Neuron (in vitro differentiated cells): ENCODE results near the gene STAC.

Source experiments
- H2AFZ ChIP-seq: one replicate; pipeline ENCODE4 v1.6.1; 2013; ENCODE audit warnings: low read depth, mild to moderate bottlenecking, inconsistent platforms, low read length, moderate library complexity
- H3K27me3 ChIP-seq: one replicate; pipeline ENCODE4 v1.6.1; 2013; ENCODE audit warnings: low read length; ENCODE audit not compliant: insufficient read depth
- H3K36me3 ChIP-seq: one replicate; pipeline ENCODE4 v1.6.1; 2013; ENCODE audit warnings: low read length; ENCODE audit not compliant: insufficient read depth
- H3K4me1 ChIP-seq: one replicate; pipeline ENCODE4 v1.6.1; 2013; ENCODE audit warnings: low read length; ENCODE audit not compliant: insufficient read depth
- H3K4me3 ChIP-seq: 2 replicates; pipeline ENCODE4 v1.5.1; 2013; ENCODE audit warnings: mild to moderate bottlenecking, low read length, moderate library complexity
- H3K9me3 ChIP-seq: one replicate; pipeline ENCODE4 v1.6.1; 2013; ENCODE audit warnings: low read length

STAC gene

DNA sequence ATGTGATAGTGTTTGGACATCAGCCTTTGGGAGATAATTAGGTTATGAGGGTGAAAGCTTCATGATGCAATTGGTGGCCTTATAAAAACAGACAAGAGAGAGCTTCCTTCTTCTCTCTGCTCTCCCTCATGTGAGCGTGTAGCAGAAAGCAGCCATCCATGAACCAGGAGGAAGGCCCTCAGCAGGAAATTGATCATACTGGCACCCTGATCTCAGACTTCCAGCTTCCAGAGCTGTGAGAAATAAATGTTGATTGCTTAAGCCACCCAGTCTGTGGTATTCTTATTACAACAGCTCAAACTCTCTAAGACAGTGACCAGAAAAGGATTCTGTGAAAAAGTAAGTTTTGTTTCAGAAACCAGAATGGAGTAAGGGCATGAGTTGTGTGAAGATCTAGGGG lies 13.3 kb downstream of the STAC start:
- no peak overlapping the region for H3K4me3 ChIP-seq

DNA sequence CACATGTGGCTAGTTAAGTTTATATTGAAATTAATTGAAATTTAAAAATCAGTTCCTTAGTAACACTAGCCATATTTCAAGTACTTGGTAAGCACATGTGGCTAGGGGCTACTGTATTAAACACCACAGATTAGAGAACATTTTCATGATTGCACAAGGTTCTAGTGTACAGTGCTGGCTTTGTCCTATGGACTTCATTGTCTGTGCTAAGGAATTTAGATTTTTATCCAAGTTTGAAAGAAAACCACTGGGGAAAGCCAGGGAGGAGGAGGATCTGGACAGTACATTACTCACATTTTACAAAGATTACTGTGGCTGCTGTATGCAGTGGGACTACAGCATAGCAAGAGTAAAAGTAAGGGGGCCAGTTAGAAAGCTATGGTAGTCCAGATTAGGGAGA lies 13.9 kb downstream of the STAC start:
- no peaks in the 10 kb centered on the region for H3K27me3 ChIP-seq
- H3K9me3 ChIP-seq, result no peaks in the 10 kb centered on the region
- no peak overlapping the region for H3K4me3 ChIP-seq
- H3K4me1 ChIP-seq, result no peaks in the 10 kb centered on the region
- no peak overlapping the region for H2AFZ ChIP-seq
- no peaks in the 10 kb centered on the region for H3K36me3 ChIP-seq

More for the DNA sequence above, 13.3 kb downstream of the STAC start:
- H3K27me3 ChIP-seq, result no peaks in the 10 kb centered on the region
- no peak overlapping the region for H2AFZ ChIP-seq
- H3K4me1 ChIP-seq, result no peaks in the 10 kb centered on the region
- no peaks in the 10 kb centered on the region for H3K9me3 ChIP-seq
- H3K36me3 ChIP-seq, result no peaks in the 10 kb centered on the region

- Histone ChIP-seq H3K4me1 (no peaks in the 10 kb centered on the region), H2AFZ (no peak overlapping the region), H3K27me3 (no peaks in the 10 kb centered on the region), H3K4me3 (no peak overlapping the region), H3K36me3 (no peaks in the 10 kb centered on the region), H3K9me3 (no peaks in the 10 kb centered on the region)
These were observed 17.5 kb downstream of the STAC start for GRCh38 chr3:36397841-36398240.

GRCh38 chr3:36399933-36400332 lies 19.6 kb downstream of the STAC start:
- Histone ChIP-seq H3K9me3 (no peaks in the 10 kb centered on the region), H3K27me3 (no peaks in the 10 kb centered on the region), H3K4me1 (no peaks in the 10 kb centered on the region), H3K4me3 (no peak overlapping the region), H2AFZ (no peak overlapping the region), H3K36me3 (no peaks in the 10 kb centered on the region)

DNA sequence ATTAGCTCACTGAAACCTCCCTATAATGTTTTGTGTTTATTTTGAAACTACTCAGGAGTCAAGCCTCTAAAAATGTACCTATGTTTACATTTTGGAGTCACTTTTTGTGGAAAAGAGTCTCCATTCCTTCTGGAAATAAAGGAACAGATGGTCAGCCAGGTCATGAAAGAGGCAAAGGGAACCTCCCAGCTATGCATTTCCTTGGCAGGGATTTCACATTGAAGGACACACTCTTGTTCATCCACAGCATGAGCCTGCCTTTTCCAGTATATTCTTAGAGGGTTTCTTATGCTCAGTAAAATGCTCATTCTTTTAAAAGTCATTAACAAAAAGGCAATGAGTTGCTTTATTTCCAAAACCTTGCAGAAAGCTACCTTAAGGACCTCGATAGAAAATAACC lies 20.8 kb downstream of the STAC start:
- no peaks in the 10 kb centered on the region for H3K36me3 ChIP-seq
- H3K27me3 ChIP-seq, result no peaks in the 10 kb centered on the region
- H3K4me1 ChIP-seq, result no peaks in the 10 kb centered on the region
- no peak overlapping the region for H2AFZ ChIP-seq
- H3K4me3 ChIP-seq, result no peak overlapping the region
- no peaks in the 10 kb centered on the region for H3K9me3 ChIP-seq

DNA sequence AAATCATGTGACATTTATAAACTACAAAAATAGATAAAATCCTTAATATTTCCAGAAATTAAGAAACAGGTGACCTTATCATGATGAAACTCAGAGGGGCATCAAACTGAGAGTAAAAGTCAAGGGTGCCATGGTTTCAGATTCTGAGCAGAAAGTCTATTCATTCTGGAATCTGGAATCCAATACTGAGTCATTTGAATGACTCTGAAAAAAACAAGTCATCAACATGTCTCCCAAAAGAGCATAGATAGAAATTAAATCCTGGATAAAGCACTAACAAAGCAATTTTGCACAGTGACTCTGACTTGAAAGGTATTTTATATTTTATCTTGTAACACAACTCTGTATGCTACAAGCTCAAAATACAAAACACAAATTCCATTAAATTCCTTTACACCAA lies 23.4 kb downstream of the STAC start:
- no peaks in the 10 kb centered on the region for H3K36me3 ChIP-seq
- no peak overlapping the region for H3K4me3 ChIP-seq
- no peaks in the 10 kb centered on the region for H3K4me1 ChIP-seq
- H3K9me3 ChIP-seq, result no peaks in the 10 kb centered on the region
- H3K27me3 ChIP-seq, result no peaks in the 10 kb centered on the region
- H2AFZ ChIP-seq, result no peak overlapping the region

GRCh38 chr3:36405190-36405589 lies 24.9 kb downstream of the STAC start:
- Histone ChIP-seq H3K36me3 (no peaks in the 10 kb centered on the region), H3K4me3 (no peak overlapping the region), H3K9me3 (no peaks in the 10 kb centered on the region), H2AFZ (no peak overlapping the region), H3K4me1 (no peaks in the 10 kb centered on the region), H3K27me3 (no peaks in the 10 kb centered on the region)

GRCh38 chr3:36408146-36408545 lies 27.8 kb downstream of the STAC start:
- no peak overlapping the region for H2AFZ ChIP-seq
- H3K27me3 ChIP-seq, result no peaks in the 10 kb centered on the region
- no peaks in the 10 kb centered on the region for H3K4me1 ChIP-seq

DNA sequence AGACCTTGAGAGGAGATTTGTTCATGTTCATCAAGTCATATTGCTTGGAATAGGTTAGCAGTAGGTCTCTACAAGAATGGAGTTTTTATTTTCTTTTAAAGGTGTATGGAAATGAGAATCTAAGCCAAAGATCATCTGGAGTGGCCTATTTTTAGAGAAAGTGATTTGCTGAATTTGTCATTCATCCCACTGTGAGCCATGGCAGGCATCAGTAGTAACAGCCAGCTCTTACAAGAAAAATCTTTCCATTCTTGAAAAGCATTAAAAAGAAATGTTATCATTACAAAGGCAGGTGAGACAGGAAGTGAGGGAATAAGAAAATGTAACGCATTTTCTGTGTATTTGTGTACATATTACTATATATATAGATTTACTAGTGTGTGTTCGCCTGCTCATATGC lies 29.6 kb downstream of the STAC start:
- Histone ChIP-seq H3K9me3 (no peaks in the 10 kb centered on the region), H3K4me1 (no peaks in the 10 kb centered on the region), H3K4me3 (no peak overlapping the region), H2AFZ (no peak overlapping the region), H3K27me3 (no peaks in the 10 kb centered on the region), H3K36me3 (no peaks in the 10 kb centered on the region)

More at GRCh38 chr3:36408146-36408545, 27.8 kb downstream of the STAC start:
- Histone ChIP-seq H3K4me3 (no peak overlapping the region), H3K36me3 (no peaks in the 10 kb centered on the region), H3K9me3 (no peaks in the 10 kb centered on the region)

DNA sequence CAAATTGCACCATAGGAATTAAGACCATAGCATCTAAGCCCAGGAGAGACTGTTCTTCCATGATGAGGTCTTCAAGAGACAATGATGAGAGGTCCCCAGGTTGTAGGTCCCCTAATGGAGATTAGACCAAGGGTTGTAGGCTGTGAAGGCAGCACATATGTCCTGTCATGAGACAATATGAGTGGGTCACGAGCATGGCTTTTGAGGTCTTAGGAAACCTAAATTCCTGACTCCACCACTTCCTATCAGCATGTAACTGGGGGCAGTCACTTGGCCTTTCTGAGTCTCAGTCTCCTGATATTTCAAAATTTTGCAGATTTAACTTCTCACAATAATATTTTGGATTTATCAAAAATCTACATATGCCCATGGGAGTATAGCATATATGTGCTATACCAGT lies 31.3 kb downstream of the STAC start:
- no peak overlapping the region for H3K4me3 ChIP-seq

DNA sequence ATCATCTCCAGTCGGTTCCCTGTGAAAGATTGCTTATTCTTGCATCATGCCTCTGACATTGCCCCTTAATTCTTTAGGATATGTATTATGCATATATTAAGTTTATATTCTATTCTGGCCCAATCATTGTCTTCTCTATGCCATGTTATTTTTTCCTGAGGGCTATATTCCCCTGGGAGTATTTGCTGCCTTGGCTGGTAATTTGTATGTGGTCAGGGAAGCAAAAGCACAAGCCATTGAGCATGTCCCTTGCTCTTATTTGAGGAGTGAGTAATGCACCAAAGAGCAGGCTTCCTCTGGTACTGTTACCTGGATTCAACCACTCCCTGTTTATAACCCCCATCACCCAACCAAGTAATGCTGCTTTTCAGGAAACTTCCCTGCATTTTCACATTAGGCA lies 36.3 kb downstream of the STAC start:
- Histone ChIP-seq H3K9me3 (no peaks in the 10 kb centered on the region), H3K36me3 (no peaks in the 10 kb centered on the region), H3K4me3 (no peak overlapping the region), H3K27me3 (no peaks in the 10 kb centered on the region), H3K4me1 (no peaks in the 10 kb centered on the region), H2AFZ (no peak overlapping the region)

More for the DNA sequence above, 31.3 kb downstream of the STAC start:
- Histone ChIP-seq H2AFZ (no peak overlapping the region), H3K9me3 (no peaks in the 10 kb centered on the region), H3K4me1 (no peaks in the 10 kb centered on the region), H3K36me3 (no peaks in the 10 kb centered on the region), H3K27me3 (no peaks in the 10 kb centered on the region)

DNA sequence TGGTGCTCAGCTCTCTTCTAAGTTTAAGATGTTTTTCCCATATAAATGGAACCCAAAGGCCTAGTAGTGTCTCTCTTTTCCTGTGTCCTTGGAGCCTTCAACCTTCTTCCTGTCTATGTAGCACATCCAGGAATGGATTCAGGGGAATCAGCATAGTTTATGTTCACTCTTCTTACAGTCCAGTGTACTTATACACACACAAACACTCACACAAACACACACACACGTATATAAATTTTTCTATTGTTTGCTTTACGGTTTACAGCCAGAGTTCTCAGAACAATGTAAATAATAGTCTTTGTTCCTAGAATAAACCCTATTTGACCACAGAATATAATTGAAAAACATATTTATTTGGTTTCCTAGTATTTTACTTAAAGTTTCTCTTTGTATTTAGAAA lies 36.9 kb downstream of the STAC start:
- H3K9me3 ChIP-seq, result no peaks in the 10 kb centered on the region
- no peaks in the 10 kb centered on the region for H3K4me1 ChIP-seq
- no peaks in the 10 kb centered on the region for H3K27me3 ChIP-seq
- H3K4me3 ChIP-seq, result no peak overlapping the region
- H2AFZ ChIP-seq, result no peak overlapping the region
- no peaks in the 10 kb centered on the region for H3K36me3 ChIP-seq

- H3K4me3 ChIP-seq, result no peak overlapping the region
- no peaks in the 10 kb centered on the region for H3K9me3 ChIP-seq
- no peaks in the 10 kb centered on the region for H3K4me1 ChIP-seq
- H3K36me3 ChIP-seq, result no peaks in the 10 kb centered on the region
- no peak overlapping the region for H2AFZ ChIP-seq
- no peaks in the 10 kb centered on the region for H3K27me3 ChIP-seq
These were observed 38.0 kb downstream of the STAC start for GRCh38 chr3:36418296-36418695.

- Histone ChIP-seq H3K27me3 (no peaks in the 10 kb centered on the region), H2AFZ (no peak overlapping the region), H3K4me1 (no peaks in the 10 kb centered on the region), H3K9me3 (no peaks in the 10 kb centered on the region), H3K36me3 (no peaks in the 10 kb centered on the region), H3K4me3 (no peak overlapping the region)
These were observed 48.1 kb downstream of the STAC start for GRCh38 chr3:36428445-36428844.
